GM12878 (cell line): ENCODE results near the gene CHRM2. TPM values are rescaled to one million over a fixed set of nuclear protein-coding genes. Genes with fewer than 3 reads are reported as not detected.

ENCODE experiments used
- ATAC-seq: fragments of 200-7000 bp; cut with Tn5 transposase; 3 replicates; pipeline ENCODE4 v1.9.1; 2020; ENCODE audit warnings: mild to moderate bottlenecking, moderate library complexity
- BruUV-seq: library from RNA; stranded (reverse); fragments of 400-500 nt; replicated peaks from 2 replicates; lab custom pipeline; 2021; lab: Mats Ljungman, UMichigan
- CTCF ChIA-PET: fragments of 300-600 bp; sonication (Branson Sonifier 250); formaldehyde crosslinking; extraction: SDS; loops from one replicate; lab custom pipeline; 2021; ENCODE audit warnings: inconsistent platforms; lab: Yijun Ruan, JAX
- POLR2A ChIA-PET: fragments of 350-600 bp; formaldehyde crosslinking; extraction: SDS; loops from one replicate; lab custom pipeline; 2021; ENCODE audit warnings: inconsistent platforms; lab: Charles Lee
- RAD21 ChIA-PET: fragments of 300-600 bp; sonication (Branson Sonifier 250); formaldehyde crosslinking; loops from one replicate; lab custom pipeline; 2023; ENCODE audit warnings: antibody characterized with exemption; ENCODE audit not compliant: unreplicated experiment; lab: Charles Lee
- SMC1A ChIA-PET: fragments of 300-600 bp; sonication (Branson Sonifier 250); formaldehyde crosslinking; loops from one replicate; lab custom pipeline; 2023; ENCODE audit not compliant: unreplicated experiment, uncharacterized antibody; lab: Charles Lee
- DNase-seq: peaks from one replicate; pipeline ENCODE4 v3.0.0-alpha.2; 2011; ENCODE audit warnings: low read depth, low spot score
- FAIRE-seq: peaks from 3 replicates; lab custom pipeline; 2011; peaks lifted over from hg19 to GRCh38; lab: Jason Lieb, UNC
- H2AFZ ChIP-seq: 2 replicates; pipeline ENCODE4 v1.6.0; 2011; ENCODE audit warnings: low read depth, low read length, control low read depth; ENCODE audit not compliant: control insufficient read depth
- H3K27ac ChIP-seq: 2 replicates; pipeline ENCODE4 v1.5.1; 2011; ENCODE audit warnings: control low read depth; ENCODE audit not compliant: control insufficient read depth, insufficient read depth
- H3K27me3 ChIP-seq, 2 experiments: replicated peaks in 1 of 2; 2 replicates each; pipeline versions ENCODE4 v1.6.0 to v1.6.1; 2011; ENCODE audit warnings: low read length in 1 of 2; ENCODE audit not compliant: control insufficient read depth in 2 of 2, insufficient read depth in 2 of 2
- H3K36me3 ChIP-seq, 2 experiments: 2 replicates each; pipeline ENCODE4 v1.5.1; 2011; ENCODE audit warnings: low read length in 1 of 2; ENCODE audit not compliant: control insufficient read depth in 2 of 2, insufficient read depth in 2 of 2
- H3K4me1 ChIP-seq: 2 replicates; pipeline ENCODE4 v1.6.1; 2011; ENCODE audit warnings: mild to moderate bottlenecking, low read length, moderate library complexity, mixed read lengths; ENCODE audit not compliant: control insufficient read depth, insufficient read depth
- H3K4me2 ChIP-seq: 2 replicates; pipeline ENCODE4 v1.6.0; 2011; ENCODE audit warnings: control low read depth; ENCODE audit not compliant: control insufficient read depth, insufficient read depth
- H3K4me3 ChIP-seq: fragments of 200-600 bp; sonication (generic); 2 replicates; pipeline ENCODE4 v1.5.1; 2016
- H3K79me2 ChIP-seq: 2 replicates; pipeline ENCODE4 v1.6.0; 2011; ENCODE audit warnings: low read length; ENCODE audit not compliant: control insufficient read depth, insufficient read depth
- H3K9ac ChIP-seq: 2 replicates; pipeline ENCODE4 v1.8.0; 2011; ENCODE audit warnings: low read length, control low read depth, mixed read lengths; ENCODE audit not compliant: control insufficient read depth, insufficient read depth
- H3K9me3 ChIP-seq: replicated peaks from 3 replicates; pipeline ENCODE4 v1.5.1; 2011; ENCODE audit warnings: mild to moderate bottlenecking, low read length; ENCODE audit not compliant: control insufficient read depth, insufficient read depth
- H4K20me1 ChIP-seq: 2 replicates; pipeline ENCODE4 v1.6.0; 2011; ENCODE audit not compliant: control insufficient read depth, insufficient read depth
- BACH1 ChIP-seq: fragments of 450-650 bp; IDR thresholded peaks from 2 replicates; pipeline ENCODE4 v1.6.1; 2017; ENCODE audit warnings: mild to moderate bottlenecking, borderline replicate concordance
- ESRRA ChIP-seq: IDR thresholded peaks from 2 replicates; pipeline ENCODE4 v1.6.1; 2012; ENCODE audit warnings: mild to moderate bottlenecking, low read length, improper control_type of control experiment
- HDAC6 ChIP-seq: fragments of 200-600 bp; sonication (generic); IDR thresholded peaks from one replicate; pipeline ENCODE4 v1.8.0; 2017; ENCODE audit warnings: antibody characterized with exemption; ENCODE audit not compliant: unreplicated experiment
- NFYA ChIP-seq: IDR thresholded peaks from 2 replicates; pipeline ENCODE4 v1.6.1; 2011; ENCODE audit warnings: low read depth, mild to moderate bottlenecking, low read length, improper control_type of control experiment, borderline replicate concordance
- RFX5 ChIP-seq: IDR thresholded peaks from 2 replicates; pipeline ENCODE4 v1.6.1; 2011; ENCODE audit warnings: low read depth, low read length, improper control_type of control experiment
- TCF7 ChIP-seq: IDR thresholded peaks from 2 replicates; pipeline ENCODE4 v1.6.1; 2014; ENCODE audit warnings: antibody characterized with exemption, borderline replicate concordance
- ZZZ3 ChIP-seq: IDR thresholded peaks from 2 replicates; pipeline ENCODE4 v1.6.1; 2011; ENCODE audit warnings: low read depth; ENCODE audit not compliant: control insufficient read depth, insufficient read length
- WGBS: methylation state at CpG from one replicate; pipeline ENCODE4 v1.1.6; 2016; ENCODE audit warnings: low lambda C conversion rate; ENCODE audit not compliant: insufficient replicate concordance, insufficient coverage; ENCODE audit errors: missing lambda C conversion rate; 5-methylcytosine and 5-hydroxymethylcytosine counted together
- in situ Hi-C: fragments of 300-500 bp; cut with MboI; formaldehyde crosslinking; loops from 9 replicates; pipeline ENCODE4 v1.14.3; 2018; ENCODE audit warnings: mixed read lengths
- intact Hi-C: fragments of 100-400 bp; cut with micrococcal nuclease; formaldehyde crosslinking; loops from one replicate; pipeline ENCODE4 v1.14.2; 2022; ENCODE audit not compliant: unreplicated experiment
- polyA plus RNA-seq, 11 experiments: library from polyadenylated mRNA; depleted of rRNA in 4 of 11; unstranded in 6 of 11; stranded (reverse) in 5 of 11; fragments of >200 nt; fragmentation: Nextera tagmentation in 4 of 11; fragmentation: Illumina TruSeq in 1 of 11; extraction: Ambion mirVana in 4 of 11; extraction: Trizol in 1 of 11; gene quantifications; 1 replicate in 1 of 11; 2 replicates in 10 of 11; pipeline versions ENCODE4 v1.2.1 to v1.2.3, GENCODE V29; 2011 to 2016; ENCODE audit warnings: inconsistent platforms in 2 of 11, missing spikeins in 2 of 11, low read depth in 1 of 11
- total RNA-seq, 4 experiments: library from RNA; depleted of rRNA in 3 of 4; stranded (reverse); fragments of >200 nt in 3 of 4; fragmentation: Illumina TruSeq in 1 of 4; extraction: Trizol in 1 of 4; gene quantifications; 2 replicates each; pipeline versions ENCODE4 v1.2.1 to v1.2.3, GENCODE V29; 2013 to 2021

Gene CHRM2
- total and polyA plus RNA-seq, 10 of the 15 experiments (the other 5 are each of a cell fraction or from before 2014, with no cell fraction given), result 0.05 TPM; not detected in 9

GRCh38 chr7:136870866-136871487 lies 2.5 kb downstream of the CHRM2 start:
- H3K4me1 ChIP-seq, result no peaks in the 10 kb centered on the region
- no peaks in the 10 kb centered on the region for H3K79me2 ChIP-seq
- WGBS, result 41% methylated on average over 33 of the region's 41 CpGs
- H3K27me3 ChIP-seq, result peaks cover 0 to 4% of the 10 kb centered on the region in 2 experiments; a peak in 2 of 4 replicates
- SMC1A ChIA-PET, result no interaction called here
- no peak overlapping the region for H2AFZ ChIP-seq
- FAIRE-seq (no peak), ATAC-seq (no peak), DNase-seq (no peak)
- H3K36me3 ChIP-seq, result no peaks in the 10 kb centered on the region
- POLR2A ChIA-PET, result no interaction called here
- no peak overlapping the region for H3K9ac ChIP-seq
- RAD21 ChIA-PET, result no interaction called here
- H3K9me3 ChIP-seq, result no peaks in the 10 kb centered on the region
- BruUV-seq, result no TSS peak
- TF ChIP-seq HDAC6 (no peak), ESRRA (no peak), TCF7 (no peak), RFX5 (no peak), BACH1 (no peak), NFYA (no peak), ZZZ3 (no peak)
- no peak overlapping the region for H3K4me3 ChIP-seq
- no peak overlapping the region for H3K4me2 ChIP-seq
- in situ Hi-C loops (no loop called here), intact Hi-C loops (loop anchor here (10.0 kb wide), 1 partner anchor 746 kb away; no protein-coding TSS in a partner anchor)
- CTCF ChIA-PET, result no interaction called here
- H4K20me1 ChIP-seq, result no peaks in the 10 kb centered on the region
- H3K27ac ChIP-seq, result no peak overlapping the region
